Endodermal cell (in vitro differentiated cells): ENCODE data around the gene PCDHGA1. TPM values are rescaled to one million over a fixed set of nuclear protein-coding genes. Genes with fewer than 3 reads are reported as not detected.
A peak's percentile ranks its signal among the peaks of the same experiment; 100 is the strongest.
"Not testable (repeated sequence)": the region's sequence is repeated elsewhere in the genome, so short reads cannot be mapped to it uniquely, and the experiment has no call there.

Experiments
- DNase-seq: peaks from one replicate; pipeline ENCODE4 v3.0.0-alpha.2; 2017
- H3K27ac ChIP-seq: 2 replicates; pipeline ENCODE4 v1.5.1; 2013; ENCODE audit warnings: mild to moderate bottlenecking, low read depth, low read length, moderate library complexity
- H3K27me3 ChIP-seq: 2 replicates; pipeline ENCODE4 v1.6.1; 2013; ENCODE audit warnings: mild to moderate bottlenecking, low read length, moderate library complexity; ENCODE audit not compliant: insufficient read depth, control insufficient read depth, poor library complexity, severe bottlenecking
- H3K36me3 ChIP-seq: 2 replicates; pipeline ENCODE4 v1.7.0; 2013; ENCODE audit warnings: mild to moderate bottlenecking, low read length, moderate library complexity; ENCODE audit not compliant: control insufficient read depth, insufficient read depth
- H3K4me1 ChIP-seq: one replicate; pipeline ENCODE4 v1.7.0; 2013; ENCODE audit warnings: low read length; ENCODE audit not compliant: control insufficient read depth, insufficient read depth
- H3K4me3 ChIP-seq: 2 replicates; pipeline ENCODE4 v1.5.1; 2013; ENCODE audit warnings: mild to moderate bottlenecking, low read length, moderate library complexity
- H3K9ac ChIP-seq: 2 replicates; pipeline ENCODE4 v1.6.1; 2013; ENCODE audit warnings: mild to moderate bottlenecking, low read length, moderate library complexity; ENCODE audit not compliant: poor library complexity, severe bottlenecking; ENCODE audit errors: extremely low read depth
- H3K9me3 ChIP-seq: 2 replicates; pipeline ENCODE4 v1.6.1; 2013; ENCODE audit warnings: mild to moderate bottlenecking, low read length, moderate library complexity; ENCODE audit not compliant: control insufficient read depth
- H3K27ac Mint-ChIP-seq: 2 replicates; pipeline ENCODE4 v1.8.0; 2020; ENCODE audit warnings: mixed read lengths
- H3K27me3 Mint-ChIP-seq: 2 replicates; pipeline ENCODE4 v1.8.0; 2021; ENCODE audit warnings: mild to moderate bottlenecking, mixed read lengths; ENCODE audit not compliant: insufficient read depth
- H3K36me3 Mint-ChIP-seq: 2 replicates; pipeline ENCODE4 v1.8.0; 2020; ENCODE audit warnings: low read depth, mixed read lengths
- H3K4me1 Mint-ChIP-seq: 2 replicates; pipeline ENCODE4 v1.8.0; 2020; ENCODE audit warnings: mixed read lengths
- H3K4me3 Mint-ChIP-seq: 2 replicates; pipeline ENCODE4 v1.8.0; 2020; ENCODE audit warnings: mild to moderate bottlenecking, moderate library complexity, mixed read lengths
- H3K9me3 Mint-ChIP-seq: 2 replicates; pipeline ENCODE4 v1.8.0; 2020; ENCODE audit warnings: mild to moderate bottlenecking, mixed read lengths
- WGBS, 2 experiments: methylation state at CpG; one replicate each; pipeline versions ENCODE4 v1.1.5 to v1.1.7; 2013; ENCODE audit warnings: missing lambda C conversion rate in 2 of 2, mixed read lengths in 1 of 2; ENCODE audit not compliant: insufficient coverage in 1 of 2, insufficient read length in 1 of 2; 5-methylcytosine and 5-hydroxymethylcytosine counted together
- total RNA-seq, 2 donors: library from RNA; stranded (reverse); fragmentation: NEBNext Ultra II Directional in 1 of 2; extraction: Animal tissue kit (Norgen Biotek cat#: 25700) in 1 of 2; gene quantifications; 2 replicates in 1 of 2; 3 replicates in 1 of 2; pipeline ENCODE4 v1.2.1, GENCODE V29; 2021
- TF ChIP-seq, protein P1 (sequence below): fragments of 200-600 bp; sonication (generic); conservative IDR thresholded peaks from 2 replicates; pipeline ENCODE4 v1.5.0; 2021; ENCODE audit warnings: antibody characterized with exemption, mild to moderate bottlenecking

PCDHGA1 gene
- total RNA-seq, 2 donors from 2014 or later = 0.38 to 2.2 TPM

DNA sequence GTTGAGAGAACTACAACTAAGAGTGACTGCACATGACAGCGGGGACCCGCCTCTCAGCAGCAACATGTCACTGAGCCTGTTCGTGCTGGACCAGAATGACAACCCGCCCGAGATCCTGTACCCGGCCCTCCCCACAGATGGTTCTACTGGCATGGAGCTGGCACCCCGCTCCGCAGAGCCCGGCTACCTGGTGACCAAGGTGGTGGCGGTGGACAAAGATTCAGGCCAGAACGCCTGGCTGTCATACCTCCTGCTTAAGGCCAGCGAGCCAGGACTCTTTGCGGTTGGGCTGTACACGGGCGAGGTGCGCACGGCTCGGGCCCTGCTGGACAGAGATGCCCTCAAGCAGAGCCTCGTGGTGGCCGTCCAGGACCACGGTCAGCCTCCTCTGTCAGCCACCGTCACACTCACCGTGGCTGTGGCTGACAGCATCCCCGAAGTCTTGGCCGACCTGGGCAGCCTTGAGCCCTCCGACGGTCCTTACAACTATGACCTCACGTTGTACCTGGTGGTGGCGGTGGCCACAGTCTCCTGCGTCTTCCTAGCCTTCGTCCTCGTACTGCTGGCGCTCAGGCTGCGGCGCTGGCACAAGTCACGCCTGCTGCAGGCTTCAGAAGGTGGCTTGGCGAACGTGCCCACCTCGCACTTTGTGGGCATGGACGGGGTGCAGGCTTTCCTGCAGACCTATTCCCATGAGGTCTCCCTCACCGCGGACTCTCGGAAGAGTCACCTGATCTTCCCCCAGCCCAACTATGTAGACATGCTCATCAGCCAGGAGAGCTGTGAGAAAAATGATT, 54.4 kb downstream of the PCDHGA1 start:
- H3K4me1 Mint-ChIP-seq = no peaks in the 10 kb centered on the region
- TF ChIP-seq, protein P1, sequence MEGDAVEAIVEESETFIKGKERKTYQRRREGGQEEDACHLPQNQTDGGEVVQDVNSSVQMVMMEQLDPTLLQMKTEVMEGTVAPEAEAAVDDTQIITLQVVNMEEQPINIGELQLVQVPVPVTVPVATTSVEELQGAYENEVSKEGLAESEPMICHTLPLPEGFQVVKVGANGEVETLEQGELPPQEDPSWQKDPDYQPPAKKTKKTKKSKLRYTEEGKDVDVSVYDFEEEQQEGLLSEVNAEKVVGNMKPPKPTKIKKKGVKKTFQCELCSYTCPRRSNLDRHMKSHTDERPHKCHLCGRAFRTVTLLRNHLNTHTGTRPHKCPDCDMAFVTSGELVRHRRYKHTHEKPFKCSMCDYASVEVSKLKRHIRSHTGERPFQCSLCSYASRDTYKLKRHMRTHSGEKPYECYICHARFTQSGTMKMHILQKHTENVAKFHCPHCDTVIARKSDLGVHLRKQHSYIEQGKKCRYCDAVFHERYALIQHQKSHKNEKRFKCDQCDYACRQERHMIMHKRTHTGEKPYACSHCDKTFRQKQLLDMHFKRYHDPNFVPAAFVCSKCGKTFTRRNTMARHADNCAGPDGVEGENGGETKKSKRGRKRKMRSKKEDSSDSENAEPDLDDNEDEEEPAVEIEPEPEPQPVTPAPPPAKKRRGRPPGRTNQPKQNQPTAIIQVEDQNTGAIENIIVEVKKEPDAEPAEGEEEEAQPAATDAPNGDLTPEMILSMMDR = no peak
- H3K27ac ChIP-seq = no peak overlapping the region
- WGBS, 2 experiments = 92 to 94% methylated on average over 36 to 43 of the region's 43 CpGs
- H3K9me3 Mint-ChIP-seq = peaks cover 59% of the 10 kb centered on the region
- no peak overlapping the region for H3K9ac ChIP-seq
- peaks cover 11% of the 10 kb centered on the region for H3K27me3 Mint-ChIP-seq
- no peak overlapping the region for H3K4me3 ChIP-seq
- H3K4me1 ChIP-seq = no peaks in the 10 kb centered on the region
- peaks cover 44% of the 10 kb centered on the region for H3K9me3 ChIP-seq
- no peaks in the 10 kb centered on the region for H3K27me3 ChIP-seq
- no peak for DNase-seq
- no peak overlapping the region for H3K27ac Mint-ChIP-seq
- no peak overlapping the region for H3K4me3 Mint-ChIP-seq
- H3K36me3 ChIP-seq = no peaks in the 10 kb centered on the region
- H3K36me3 Mint-ChIP-seq = peaks cover 35% of the 10 kb centered on the region

DNA sequence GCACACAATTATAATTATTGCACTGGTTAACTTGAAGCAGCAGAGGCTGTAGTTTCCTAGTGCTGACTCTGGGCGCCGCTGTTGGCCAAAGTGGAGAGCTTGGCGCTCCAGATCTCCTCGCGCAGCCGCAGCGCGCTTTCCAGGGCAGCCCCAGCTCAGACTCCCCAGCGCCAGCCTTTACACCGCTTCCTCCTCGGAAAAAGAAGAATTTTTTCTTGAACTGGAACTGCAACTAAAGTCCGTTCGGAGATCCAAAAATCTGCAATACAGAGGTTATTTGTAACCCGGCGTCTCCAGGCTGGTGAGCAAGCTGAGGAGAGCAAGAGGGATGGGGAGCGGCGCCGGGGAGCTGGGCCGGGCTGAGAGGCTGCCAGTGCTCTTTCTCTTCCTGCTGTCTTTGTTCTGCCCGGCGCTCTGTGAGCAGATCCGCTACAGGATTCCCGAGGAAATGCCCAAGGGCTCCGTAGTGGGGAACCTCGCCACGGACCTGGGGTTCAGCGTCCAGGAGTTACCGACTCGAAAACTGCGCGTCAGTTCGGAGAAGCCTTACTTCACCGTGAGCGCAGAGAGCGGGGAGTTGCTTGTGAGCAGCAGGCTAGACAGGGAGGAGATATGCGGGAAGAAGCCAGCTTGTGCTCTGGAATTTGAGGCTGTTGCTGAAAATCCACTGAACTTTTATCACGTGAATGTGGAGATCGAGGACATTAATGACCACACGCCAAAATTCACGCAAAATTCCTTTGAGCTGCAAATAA, 57.4 kb downstream of the PCDHGA1 start, which contains the start of gene PCDHGB4:
Gene PCDHGB4 (plus strand): TSS at position 142 of the 755 bp plus-strand sequence. CDS start 187 bp downstream, at position 329.
- H3K9ac ChIP-seq, H3K27me3 ChIP-seq, H3K27ac ChIP-seq, H3K4me1 ChIP-seq, H3K4me1 Mint-ChIP-seq, H3K36me3 ChIP-seq: not testable (repeated sequence)
- TF ChIP-seq, protein P1 = peak; percentile 86
- DNase-seq = peak; percentile 88
- peaks cover 68% of the 10 kb centered on the region for H3K9me3 ChIP-seq
- Mint-ChIP-seq H3K27me3 (peaks cover 11% of the 10 kb centered on the region), H3K27ac (peak within 1 kb of the TSS; percentile 64), H3K4me3 (peak within 1 kb of the TSS; percentile 77), H3K9me3 (peaks cover 76% of the 10 kb centered on the region), H3K36me3 (peaks cover 51% of the 10 kb centered on the region)
- WGBS, 2 experiments = 73% methylated on average over 5 to 18 of the region's 40 CpGs
- H3K4me3 ChIP-seq = peak within 1 kb of the TSS; percentile 35

GRCh38 chr5:141388661-141389060, 58.3 kb downstream of the PCDHGA1 start:
- Histone ChIP-seq H3K9ac (no peak overlapping the region), H3K9me3 (peaks cover 65% of the 10 kb centered on the region), H3K36me3 (no peaks in the 10 kb centered on the region), H3K27ac (no peak overlapping the region), H3K4me1 (no peaks in the 10 kb centered on the region), H3K4me3 (peak overlapping the region; percentile 35), H3K27me3 (no peaks in the 10 kb centered on the region)
- no peaks in the 10 kb centered on the region for H3K4me1 Mint-ChIP-seq
- peaks cover 76% of the 10 kb centered on the region for H3K9me3 Mint-ChIP-seq
- H3K4me3 Mint-ChIP-seq = peak overlapping the region; percentile 77
- H3K36me3 Mint-ChIP-seq = peaks cover 51% of the 10 kb centered on the region
- no peak overlapping the region for H3K27ac Mint-ChIP-seq
- WGBS, 2 experiments = 92 to 95% methylated on average over 5 to 10 of the region's 10 CpGs
- peaks cover 11% of the 10 kb centered on the region for H3K27me3 Mint-ChIP-seq
- TF ChIP-seq, protein P1 = no peak
- DNase-seq = no peak
